ENCODE data around the gene HACD3.

Gene HACD3

GRCh38 chr15:65561934-65562333 is 31.7 kb downstream of the HACD3 start:
- no peak overlapping the region for H3K27ac ChIP-seq (ENCODE audit: low read length)
- H3K9ac ChIP-seq (ENCODE audit: low read length), result no peak overlapping the region
- DNase-seq, result no peak
- no peak overlapping the region for H2AFZ ChIP-seq (ENCODE audit: low read length)
- H3K27me3 ChIP-seq (replicated peaks; ENCODE audit: insufficient read depth, low read length), result no peaks in the 10 kb centered on the region
- H3K4me2 ChIP-seq (ENCODE audit: low read depth, low read length), result no peak overlapping the region
- H3K9me3 ChIP-seq (replicated peaks; ENCODE audit: insufficient read depth, low read length), result no peaks in the 10 kb centered on the region
- H3K9me2 ChIP-seq (replicated peaks; ENCODE audit: insufficient read depth, low read length), result no peaks in the 10 kb centered on the region
- H4K20me1 ChIP-seq (ENCODE audit: insufficient read depth, low read length), result no peaks in the 10 kb centered on the region
- no peaks in the 10 kb centered on the region for H3F3A ChIP-seq (ENCODE audit: insufficient read depth, low read length)
- H3K4me3 ChIP-seq (ENCODE audit: low read length), result no peak overlapping the region
- 0 out of 2 replicates have a peak, but pooled peaks cover 3% of the 10 kb centered on the region for H3K36me3 ChIP-seq (replicated peaks; ENCODE audit: insufficient read depth, low read length)
- no peak for TF ChIP-seq EZH2phosphoT487 (IDR thresholded peaks at IDR 0.05; ENCODE audit: low read length)
- TF ChIP-seq CTCF (IDR thresholded peaks at IDR 0.05; ENCODE audit: low read length), result no peak
- no peak for TF ChIP-seq EZH2 (optimal IDR thresholded peaks at IDR 0.05; ENCODE audit: low read depth, low read length)
- no peaks in the 10 kb centered on the region for H3K79me2 ChIP-seq (ENCODE audit: low read length)
- H3K4me1 ChIP-seq (ENCODE audit: low read length), result no peaks in the 10 kb centered on the region

GRCh38 chr15:65569728-65570127 is 39.5 kb downstream of the HACD3 start:
- Histone ChIP-seq H3K27ac (ENCODE audit: low read length) (no peak overlapping the region), H3K9ac (ENCODE audit: low read length) (no peak overlapping the region), H3K4me1 (ENCODE audit: low read length) (peaks cover 13% of the 10 kb centered on the region), H3K27me3 (replicated peaks; ENCODE audit: insufficient read depth, low read length) (no peaks in the 10 kb centered on the region), H2AFZ (ENCODE audit: low read length) (no peak overlapping the region), H3K9me3 (replicated peaks; ENCODE audit: insufficient read depth, low read length) (no peaks in the 10 kb centered on the region), H3K36me3 (replicated peaks; ENCODE audit: insufficient read depth, low read length) (peaks cover 7% of the 10 kb centered on the region; the same call in 1 of the 2 replicates), H3K4me2 (ENCODE audit: low read depth, low read length) (no peak overlapping the region), H4K20me1 (ENCODE audit: insufficient read depth, low read length) (no peaks in the 10 kb centered on the region), H3K79me2 (ENCODE audit: low read length) (no peaks in the 10 kb centered on the region), H3F3A (ENCODE audit: insufficient read depth, low read length) (peaks cover 12% of the 10 kb centered on the region), H3K9me2 (replicated peaks; ENCODE audit: insufficient read depth, low read length) (no peaks in the 10 kb centered on the region), H3K4me3 (ENCODE audit: low read length) (no peak overlapping the region)
- TF ChIP-seq CTCF (IDR thresholded peaks at IDR 0.05; ENCODE audit: low read length), result no peak
- TF ChIP-seq EZH2 (optimal IDR thresholded peaks at IDR 0.05; ENCODE audit: low read depth, low read length), result no peak
- no peak for TF ChIP-seq EZH2phosphoT487 (IDR thresholded peaks at IDR 0.05; ENCODE audit: low read length)
- DNase-seq, result no peak

GRCh38 chr15:65571971-65572370 is 41.7 kb downstream of the HACD3 start:
- no peak overlapping the region for H2AFZ ChIP-seq (ENCODE audit: low read length)
- TF ChIP-seq EZH2 (optimal IDR thresholded peaks at IDR 0.05; ENCODE audit: low read depth, low read length) (no peak), EZH2phosphoT487 (IDR thresholded peaks at IDR 0.05; ENCODE audit: low read length) (no peak), CTCF (IDR thresholded peaks at IDR 0.05; ENCODE audit: low read length) (no peak)
- H3K36me3 ChIP-seq (replicated peaks; ENCODE audit: insufficient read depth, low read length), result peaks cover 7% of the 10 kb centered on the region; the same call in 1 of the 2 replicates
- no peaks in the 10 kb centered on the region for H4K20me1 ChIP-seq (ENCODE audit: insufficient read depth, low read length)
- H3K9me3 ChIP-seq (replicated peaks; ENCODE audit: insufficient read depth, low read length), result no peaks in the 10 kb centered on the region
- DNase-seq, result peak; percentile 30
- H3K9me2 ChIP-seq (replicated peaks; ENCODE audit: insufficient read depth, low read length), result no peaks in the 10 kb centered on the region
- H3K27ac ChIP-seq (ENCODE audit: low read length), result peak overlapping the region; percentile 5; the same call in 1 of the 2 replicates
- no peak overlapping the region for H3K9ac ChIP-seq (ENCODE audit: low read length)
- H3K4me1 ChIP-seq (ENCODE audit: low read length), result peaks cover 13% of the 10 kb centered on the region
- H3K27me3 ChIP-seq (replicated peaks; ENCODE audit: insufficient read depth, low read length), result no peaks in the 10 kb centered on the region
- H3K79me2 ChIP-seq (ENCODE audit: low read length), result no peaks in the 10 kb centered on the region
- no peak overlapping the region for H3K4me3 ChIP-seq (ENCODE audit: low read length)
- H3F3A ChIP-seq (ENCODE audit: insufficient read depth, low read length), result peaks cover 12% of the 10 kb centered on the region
- peak overlapping the region; percentile 31; the same call in 1 of the 2 replicates for H3K4me2 ChIP-seq (ENCODE audit: low read depth, low read length)
